HepG2 (cell line): ENCODE results near the gene TTC5. TPM values are rescaled to one million over a fixed set of nuclear protein-coding genes. Genes with fewer than 3 reads are reported as not detected.

Source experiments
- CAMTA2 ChIP-seq: sonication (generic); formaldehyde crosslinking; IDR thresholded peaks from 2 replicates; pipeline ENCODE4 v1.4.0; 2020; ENCODE audit warnings: mild to moderate bottlenecking, missing genetic modification reagents, borderline replicate concordance
- E2F1 ChIP-seq: sonication (generic); formaldehyde crosslinking; IDR thresholded peaks from 2 replicates; pipeline ENCODE4 v1.5.0; 2020; ENCODE audit warnings: missing genetic modification reagents
- ETS1 ChIP-seq: sonication (generic); formaldehyde crosslinking; IDR thresholded peaks from 2 replicates; pipeline ENCODE4 v1.4.0; 2020; ENCODE audit warnings: missing genetic modification reagents
- ETV5 ChIP-seq: IDR thresholded peaks from 2 replicates; pipeline ENCODE4 v1.6.1; 2018; ENCODE audit warnings: missing biosample characterization, missing genetic modification reagents, inconsistent platforms, borderline replicate concordance
- GATAD2A ChIP-seq: IDR thresholded peaks from 2 replicates; pipeline ENCODE4 v1.6.1; 2016
- HNF1B ChIP-seq: sonication (generic); formaldehyde crosslinking; IDR thresholded peaks from 2 replicates; pipeline ENCODE4 v1.5.1; 2020; ENCODE audit warnings: mild to moderate bottlenecking, moderate library complexity, missing genetic modification reagents
- MED8 ChIP-seq: sonication (generic); formaldehyde crosslinking; IDR thresholded peaks from 2 replicates; pipeline ENCODE4 v1.8.1; 2023; ENCODE audit warnings: mild to moderate bottlenecking, missing genetic modification reagents; ENCODE audit not compliant: insufficient replicate concordance
- MXD4 ChIP-seq: IDR thresholded peaks from 2 replicates; pipeline ENCODE4 v1.6.1; 2016; ENCODE audit warnings: mild to moderate bottlenecking, missing biosample characterization, missing genetic modification reagents
- MZF1 ChIP-seq: sonication (generic); formaldehyde crosslinking; IDR thresholded peaks from 2 replicates; pipeline ENCODE4 v1.8.1; 2023; ENCODE audit warnings: mild to moderate bottlenecking, missing genetic modification reagents, borderline replicate concordance
- PRPF4 ChIP-seq: fragments of 200-400 bp; formaldehyde crosslinking; IDR thresholded peaks from 2 replicates; pipeline ENCODE4 v1.6.1; 2016; ENCODE audit warnings: low read length, low read depth; ENCODE audit not compliant: poor library complexity, severe bottlenecking
- RERE ChIP-seq: IDR thresholded peaks from 2 replicates; pipeline ENCODE4 v1.6.1; 2016; ENCODE audit warnings: low read depth, missing genetic modification reagents, missing compliant biosample characterization
- SRSF9 ChIP-seq: fragments of 200-400 bp; formaldehyde crosslinking; IDR thresholded peaks from 2 replicates; pipeline ENCODE4 v1.6.1; 2018; ENCODE audit warnings: borderline replicate concordance, mild to moderate bottlenecking, low read depth, low read length; ENCODE audit not compliant: insufficient read depth, poor library complexity, severe bottlenecking
- SUZ12 ChIP-seq: fragments of 150-350 bp; IDR thresholded peaks from 2 replicates; pipeline ENCODE4 v1.6.1; 2014; ENCODE audit warnings: low read depth, low read length
- ZBTB1 ChIP-seq: sonication (generic); formaldehyde crosslinking; IDR thresholded peaks from 2 replicates; pipeline ENCODE4 v1.4.0; 2020; ENCODE audit warnings: missing genetic modification reagents, borderline replicate concordance
- ZBTB43 ChIP-seq: sonication (generic); formaldehyde crosslinking; conservative IDR thresholded peaks from 2 replicates; pipeline ENCODE4 v1.4.0; 2020; ENCODE audit warnings: missing genetic modification reagents
- ZNF564 ChIP-seq: sonication (generic); formaldehyde crosslinking; IDR thresholded peaks from 2 replicates; pipeline ENCODE4 v1.8.1; 2023; ENCODE audit warnings: mild to moderate bottlenecking, missing genetic modification reagents
- ZNF678 ChIP-seq: sonication (generic); formaldehyde crosslinking; IDR thresholded peaks from 2 replicates; pipeline ENCODE4 v1.4.0; 2020; ENCODE audit warnings: mild to moderate bottlenecking, missing genetic modification reagents
- ZSCAN20 ChIP-seq: sonication (generic); formaldehyde crosslinking; IDR thresholded peaks from 2 replicates; pipeline ENCODE4 v1.4.0; 2020; ENCODE audit warnings: missing genetic modification reagents, mild to moderate bottlenecking, borderline replicate concordance
- polyA plus RNA-seq, 8 experiments: library from polyadenylated mRNA; depleted of rRNA in 3 of 8; stranded (reverse) in 7 of 8; unstranded in 1 of 8; fragments of >200 nt; fragmentation: Illumina TruSeq in 4 of 8; extraction: Trizol in 4 of 8; gene quantifications; 2 replicates each; pipeline versions ENCODE4 v1.2.1 to v1.2.3, GENCODE V29; 2011 to 2016; ENCODE audit warnings: low read depth in 4 of 8, missing spikeins in 1 of 8, mixed read lengths in 1 of 8; ENCODE audit not compliant: insufficient read depth in 1 of 8
- total RNA-seq, 5 experiments: library from RNA; depleted of rRNA; stranded (reverse); fragments of >200 nt; fragmentation: Illumina TruSeq; extraction: Trizol; gene quantifications; 2 replicates each; pipeline ENCODE4 v1.2.3, GENCODE V29; 2016; ENCODE audit warnings: low read depth in 1 of 5

Gene TTC5
- total and polyA plus RNA-seq, 2 of the 13 experiments (the other 11 are each of a cell fraction or from before 2014, with no cell fraction given) = 8.7 to 28.5 TPM

- peak; percentile 43; the same call in 1 of the 2 replicates for TF ChIP-seq ETV5 (CRISPR knock-in tag)
- no peak for TF ChIP-seq MZF1 (CRISPR knock-in tag)
- peak; percentile 13 for TF ChIP-seq HNF1B
- TF ChIP-seq ZSCAN20 (CRISPR knock-in tag) = 0 out of 2 replicates have a peak, but pooled peaks have one; percentile 46
- no peak for TF ChIP-seq CAMTA2 (CRISPR knock-in tag)
- TF ChIP-seq ZBTB43 = 0 out of 2 replicates have a peak, but pooled peaks have one; percentile 43
- no peak for TF ChIP-seq PRPF4
- TF ChIP-seq ZNF678 (CRISPR knock-in tag) = no peak
- peak; percentile 84 for TF ChIP-seq MXD4 (CRISPR knock-in tag)
- TF ChIP-seq MED8 (CRISPR knock-in tag) = no peak
- TF ChIP-seq SUZ12 = no peak
- TF ChIP-seq GATAD2A (CRISPR knock-in tag) = peak; percentile 38; the same call in 1 of the 2 replicates
- TF ChIP-seq ZNF564 (CRISPR knock-in tag) = no peak
- 0 out of 2 replicates have a peak, but pooled peaks have one; percentile 6 for TF ChIP-seq RERE (CRISPR knock-in tag)
- TF ChIP-seq ZBTB1 (CRISPR knock-in tag) = no peak
- no peak for TF ChIP-seq ETS1 (CRISPR knock-in tag)
- TF ChIP-seq E2F1 (CRISPR knock-in tag) = no peak
- TF ChIP-seq SRSF9 = no peak
These were observed 27.2 kb upstream of the TTC5 start, which contains the start of gene CCNB1IP1 (continued) for GRCh38 chr14:20332788-20333493.
